HG02970 (cell line): ENCODE data around the gene GSS.

Source experiments
- ATAC-seq: cut with Tn5 transposase; IDR thresholded peaks from one replicate; pipeline ENCODE4 v1.9.1; 2021; ENCODE audit warnings: mild to moderate bottlenecking, moderate library complexity, moderate number of reproducible peaks; ENCODE audit not compliant: unreplicated experiment, low FRiP score

The GSS gene

DNA sequence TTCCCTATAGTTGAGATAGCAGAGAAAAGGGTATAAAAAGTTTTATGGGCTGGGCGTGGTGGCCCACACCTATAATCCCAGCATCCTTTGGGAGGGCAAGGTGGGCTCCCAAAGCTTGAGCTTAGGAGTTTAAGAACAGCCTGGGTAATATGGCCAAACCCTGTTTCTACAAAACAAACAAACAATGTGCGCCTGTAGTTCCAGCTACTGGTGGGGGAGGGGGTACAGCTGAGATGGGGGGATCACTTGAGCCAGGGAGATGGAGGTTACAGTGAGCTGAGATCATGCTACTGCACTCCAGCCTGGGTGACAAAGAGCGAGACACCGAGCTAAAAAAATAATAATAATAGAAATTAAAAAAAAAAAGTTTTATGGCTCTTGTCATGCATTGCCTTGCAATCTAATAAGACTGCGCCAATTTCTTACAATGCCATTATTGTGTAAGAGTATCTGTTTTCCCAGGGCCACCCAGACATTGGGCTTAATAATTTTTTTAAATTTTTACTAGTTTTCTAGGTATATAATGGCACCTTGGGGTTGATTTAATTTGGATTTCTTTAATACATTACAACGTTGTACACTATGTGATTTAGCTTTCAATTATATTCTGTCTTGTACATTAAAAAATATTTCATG lies 75.3 kb downstream of the GSS start:
- ATAC-seq: no peak
